HAP-1 (cell line): ENCODE measurements around the gene GFM1.
A peak's percentile ranks its signal among the peaks of the same experiment; 100 is the strongest.

Experiments
- DNase-seq, 2 experiments: peaks; one replicate each; pipeline ENCODE4 v3.0.0-alpha.2; 2016 to 2020; ENCODE audit warnings: low spot score in 2 of 2
- H3K27me3 ChIP-seq: fragments of 250-450 bp; sonication (Bioruptor Pico); 2 replicates; pipeline ENCODE4 v1.5.1; 2020; ENCODE audit warnings: low read depth, mild to moderate bottlenecking, moderate library complexity
- H3K36me3 ChIP-seq: fragments of 250-450 bp; sonication (Bioruptor Pico); replicated peaks from 2 replicates; pipeline ENCODE4 v1.5.1; 2020; ENCODE audit warnings: mild to moderate bottlenecking
- H3K4me1 ChIP-seq: fragments of 250-450 bp; sonication (Bioruptor Pico); 2 replicates; pipeline ENCODE4 v1.5.1; 2020; ENCODE audit warnings: mild to moderate bottlenecking
- H3K4me3 ChIP-seq: fragments of 250-450 bp; sonication (Bioruptor Pico); 2 replicates; pipeline ENCODE4 v1.5.1; 2020; ENCODE audit warnings: mild to moderate bottlenecking, moderate library complexity
- H3K9me3 ChIP-seq: fragments of 250-450 bp; sonication (Bioruptor Pico); 2 replicates; pipeline ENCODE4 v1.5.1; 2020; ENCODE audit warnings: mild to moderate bottlenecking, moderate library complexity
- in situ Hi-C: fragments of 300-500 bp; cut with MboI; formaldehyde crosslinking; loops from 3 replicates; pipeline ENCODE4 v1.14.3; 2020; ENCODE audit warnings: low sequenced_read_pairs, inconsistent platforms, mixed read lengths

Gene GFM1

DNA sequence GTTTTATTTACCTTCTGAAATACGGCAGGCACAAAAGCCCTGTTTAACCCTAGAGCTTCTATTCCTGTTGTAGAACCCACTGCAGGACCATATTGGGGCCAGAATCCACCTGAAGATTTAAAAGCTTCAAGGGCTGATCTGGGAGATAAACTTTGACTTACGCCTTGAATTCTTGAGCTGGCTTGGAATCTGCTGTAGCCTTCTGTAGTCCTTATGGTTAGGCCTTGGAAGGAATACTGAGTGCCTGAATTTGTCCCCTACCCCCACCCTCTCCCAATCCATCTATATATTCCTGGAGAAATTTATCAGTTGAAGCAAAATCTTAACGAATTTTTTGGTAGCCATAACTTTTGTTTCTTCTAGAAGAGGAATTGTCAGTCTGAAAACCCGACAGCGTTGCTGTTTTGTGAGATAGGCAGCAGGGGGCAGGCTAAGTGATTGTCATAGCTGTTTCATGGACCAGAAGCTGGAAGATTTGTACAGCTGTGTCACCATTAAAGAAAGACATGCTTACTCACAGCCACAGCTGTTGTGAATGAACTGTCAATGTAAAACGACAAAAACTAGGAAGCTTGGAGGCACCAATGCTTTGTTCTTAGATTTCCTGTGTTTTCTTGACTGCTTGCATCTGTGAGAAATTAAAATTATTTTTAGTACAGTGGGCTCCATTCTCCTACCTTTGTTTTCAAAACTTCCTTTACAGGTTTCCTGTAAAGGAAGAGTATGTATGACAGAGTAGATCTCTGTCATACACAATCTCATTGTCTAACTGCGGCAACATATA, 15.3 kb downstream of the GFM1 start:
- no peaks in the 10 kb centered on the region for H3K9me3 ChIP-seq
- H3K36me3 ChIP-seq, result peaks cover 68% of the 10 kb centered on the region
- in situ Hi-C loops, result no loop called here
- H3K4me3 ChIP-seq, result no peak overlapping the region
- H3K27me3 ChIP-seq, result no peaks in the 10 kb centered on the region
- DNase-seq, result peak; percentile 36 to 68
- no peaks in the 10 kb centered on the region for H3K4me1 ChIP-seq

DNA sequence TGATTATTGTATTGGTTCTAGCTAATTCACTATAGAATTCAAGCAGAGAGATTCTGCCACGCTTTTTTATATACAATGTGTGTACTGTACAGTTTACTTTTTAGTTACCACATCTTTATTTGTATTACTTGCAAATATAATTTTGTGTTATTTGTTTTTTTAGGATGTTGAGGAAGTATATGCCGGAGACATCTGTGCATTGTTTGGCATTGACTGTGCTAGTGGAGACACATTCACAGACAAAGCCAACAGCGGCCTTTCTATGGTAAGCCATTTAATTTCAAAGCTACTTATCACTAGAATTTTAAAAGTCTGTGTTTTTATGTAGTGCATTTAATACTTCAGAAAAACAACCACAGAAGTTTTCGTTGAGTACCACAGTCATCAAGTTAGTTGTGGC, 16.4 kb downstream of the GFM1 start:
- in situ Hi-C loops, result no loop called here
- Histone ChIP-seq H3K4me3 (no peak overlapping the region), H3K36me3 (peaks cover 71% of the 10 kb centered on the region), H3K4me1 (no peaks in the 10 kb centered on the region), H3K27me3 (no peaks in the 10 kb centered on the region), H3K9me3 (no peaks in the 10 kb centered on the region)
- DNase-seq, result no peak

DNA sequence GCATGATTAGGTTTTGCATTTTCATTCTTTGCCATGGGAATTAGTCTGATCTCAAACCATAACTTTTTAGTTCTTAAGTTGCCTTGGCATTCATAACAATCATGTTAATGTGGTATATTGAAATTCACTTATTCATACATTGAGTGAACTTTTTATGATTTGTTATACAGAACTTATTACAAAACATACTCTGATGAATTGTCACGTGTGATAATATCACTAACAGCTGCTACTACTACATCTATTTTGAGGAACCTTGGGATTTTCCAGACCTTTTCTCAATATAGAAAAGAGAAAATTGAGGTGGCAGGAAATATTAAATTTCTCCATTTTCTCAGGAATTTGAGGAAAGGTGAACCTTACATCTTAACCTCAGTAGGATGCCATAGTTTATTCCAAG, 18.9 kb downstream of the GFM1 start:
- in situ Hi-C loops, result no loop called here
- Histone ChIP-seq H3K27me3 (no peaks in the 10 kb centered on the region), H3K9me3 (no peaks in the 10 kb centered on the region), H3K36me3 (peaks cover 88% of the 10 kb centered on the region), H3K4me3 (no peak overlapping the region), H3K4me1 (no peaks in the 10 kb centered on the region)
- no peak for DNase-seq

DNA sequence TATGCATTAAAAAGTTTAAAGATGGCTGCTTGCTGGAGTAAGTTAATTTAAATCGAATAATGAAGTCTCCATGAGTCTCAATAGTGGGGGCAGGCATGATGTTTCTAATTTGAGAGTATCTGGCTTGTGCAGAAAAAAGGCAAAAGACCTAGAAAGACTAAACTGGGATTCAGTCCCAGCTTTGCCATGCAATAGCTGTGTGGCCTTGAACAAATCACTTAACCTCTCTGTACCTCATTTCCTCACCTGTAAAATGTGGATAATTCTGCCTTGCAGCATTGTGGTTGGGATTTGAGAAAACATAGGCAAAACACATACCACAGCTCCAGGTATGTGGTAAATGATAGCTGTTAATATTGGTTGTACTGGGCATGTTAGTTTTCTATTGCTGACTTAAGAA, 19.5 kb downstream of the GFM1 start:
- no peak for DNase-seq
- Histone ChIP-seq H3K36me3 (peaks cover 87% of the 10 kb centered on the region), H3K4me1 (peaks cover 2% of the 10 kb centered on the region; the same call in 1 of the 2 replicates), H3K27me3 (no peaks in the 10 kb centered on the region), H3K4me3 (no peak overlapping the region), H3K9me3 (no peaks in the 10 kb centered on the region)
- in situ Hi-C loops, result no loop called here

DNA sequence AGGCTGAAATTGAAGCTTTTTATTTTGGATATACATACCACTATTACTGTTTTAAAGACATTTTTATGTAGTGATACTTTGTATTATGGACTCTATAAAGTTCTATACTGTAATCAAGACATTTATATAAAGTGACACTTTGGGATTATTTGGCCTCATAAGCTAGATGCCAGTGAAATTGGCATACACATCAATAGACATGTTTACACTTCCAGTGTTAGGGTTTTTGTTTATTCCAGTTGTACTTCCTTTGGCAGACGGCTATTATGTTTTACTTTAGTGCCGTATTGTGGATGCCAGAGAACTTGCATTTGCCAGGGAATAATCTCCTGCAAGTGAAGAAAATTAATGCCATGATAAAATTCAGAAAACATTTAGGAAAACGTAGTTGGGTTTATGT, 22.1 kb downstream of the GFM1 start:
- Histone ChIP-seq H3K4me3 (no peak overlapping the region), H3K36me3 (peaks cover 72% of the 10 kb centered on the region), H3K27me3 (no peaks in the 10 kb centered on the region), H3K4me1 (peaks cover 7% of the 10 kb centered on the region), H3K9me3 (no peaks in the 10 kb centered on the region)
- DNase-seq, result no peak
- in situ Hi-C loops, result no loop called here

DNA sequence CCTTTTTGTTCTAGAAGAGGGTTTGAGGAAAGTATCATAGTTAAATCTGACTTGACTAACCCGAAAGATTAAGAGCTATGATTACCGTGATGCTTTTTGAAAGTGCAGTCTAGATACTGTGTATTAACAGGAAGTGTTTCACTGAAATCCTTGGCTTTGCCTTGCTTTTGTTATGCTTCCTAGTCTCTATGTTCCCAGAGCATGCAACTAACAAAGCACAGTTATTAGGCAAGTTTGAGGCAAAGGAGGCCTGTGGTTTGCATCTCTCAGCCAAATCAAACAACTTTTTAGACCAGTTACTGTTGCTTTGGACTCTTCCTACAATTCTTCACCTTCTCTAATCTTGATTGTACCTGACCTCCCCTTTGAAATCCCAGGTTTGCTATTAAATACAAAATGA, 24.2 kb downstream of the GFM1 start:
- no peaks in the 10 kb centered on the region for H3K27me3 ChIP-seq
- peak in 1 of 2 experiments; percentile 30 for DNase-seq
- no peaks in the 10 kb centered on the region for H3K9me3 ChIP-seq
- H3K4me3 ChIP-seq, result no peak overlapping the region
- in situ Hi-C loops, result no loop called here
- H3K36me3 ChIP-seq, result peaks cover 51% of the 10 kb centered on the region
- peaks cover 11% of the 10 kb centered on the region for H3K4me1 ChIP-seq

DNA sequence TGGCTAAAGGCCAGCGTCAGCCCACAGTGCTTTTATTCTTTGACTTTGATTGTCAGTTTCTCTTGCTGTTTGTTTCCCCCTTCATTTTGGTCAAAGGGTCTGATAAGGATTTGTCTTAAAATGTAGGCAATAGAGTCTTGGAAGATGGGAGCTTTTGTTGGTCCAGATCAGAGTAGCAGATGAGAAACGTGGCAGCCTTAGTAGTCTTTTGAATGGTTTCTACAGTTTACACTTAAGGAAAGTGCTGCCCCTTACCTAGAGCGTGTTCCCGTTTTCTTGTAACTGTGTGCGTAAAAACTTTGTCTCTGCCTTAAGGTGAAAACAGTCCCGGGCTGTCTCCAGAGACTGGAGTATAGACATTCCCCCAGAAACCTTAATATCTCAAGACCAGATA, 27.5 kb downstream of the GFM1 start:
- H3K36me3 ChIP-seq, result peaks cover 28% of the 10 kb centered on the region
- H3K9me3 ChIP-seq, result no peaks in the 10 kb centered on the region
- peak overlapping the region; percentile 43 for H3K4me3 ChIP-seq
- no peak for DNase-seq
- H3K4me1 ChIP-seq, result peaks cover 11% of the 10 kb centered on the region
- H3K27me3 ChIP-seq, result no peaks in the 10 kb centered on the region
- in situ Hi-C loops, result no loop called here

DNA sequence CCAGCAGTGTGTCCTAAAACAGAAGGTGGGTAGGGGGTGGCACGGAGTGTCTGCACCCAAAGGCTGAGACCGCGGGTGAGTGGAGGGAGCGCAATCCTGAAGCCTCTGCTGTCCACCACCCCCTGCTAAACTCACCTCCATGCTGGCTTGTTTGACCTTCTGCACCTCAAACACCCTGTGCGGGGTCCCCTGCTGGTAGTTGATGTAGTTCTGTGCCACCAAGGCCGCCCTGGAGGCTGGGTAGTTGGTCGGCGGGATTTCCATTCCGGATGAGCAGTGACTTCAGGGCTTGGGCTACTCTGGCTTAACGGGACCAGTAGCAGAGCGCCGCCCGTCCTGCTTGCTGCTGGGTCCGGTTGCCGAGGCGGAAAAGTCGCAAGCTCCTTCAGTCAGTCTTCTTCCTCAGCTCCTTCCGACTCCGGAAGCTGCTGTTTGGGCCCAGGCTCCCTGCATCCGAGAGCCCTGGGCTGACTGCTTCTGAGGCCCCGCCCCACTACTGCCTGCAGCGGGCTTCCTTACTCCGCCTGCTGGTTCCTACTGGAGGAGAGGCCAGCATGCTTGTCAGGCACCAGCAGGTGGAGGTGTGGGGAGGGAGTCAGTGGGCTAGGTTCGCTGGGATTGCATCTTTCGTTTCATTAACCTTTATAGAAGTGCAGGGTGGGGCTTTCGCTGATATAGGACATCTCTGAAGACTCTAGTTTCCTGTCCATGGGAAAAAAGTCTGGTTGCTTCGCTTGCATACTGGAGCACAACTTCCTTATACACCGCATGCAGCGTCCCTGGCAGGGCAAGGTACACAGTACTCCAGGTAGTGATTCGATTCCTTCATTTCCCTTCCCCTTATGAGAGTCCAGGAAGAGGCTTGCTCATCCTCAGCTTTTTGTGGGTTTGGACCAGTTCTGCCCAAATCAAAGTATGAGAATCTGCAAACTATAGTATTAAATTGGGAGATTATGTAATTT, 28.2 kb downstream of the GFM1 start, which contains the start of gene LXN:
Gene LXN (minus strand): TSS at position 434 of the 962 bp plus-strand sequence. CDS start 170 bp downstream, at position 264.
- DNase-seq, result peak; percentile 77 to 90
- Histone ChIP-seq H3K36me3 (peaks cover 23% of the 10 kb centered on the region), H3K4me1 (peaks cover 17% of the 10 kb centered on the region), H3K27me3 (no peaks in the 10 kb centered on the region), H3K9me3 (no peaks in the 10 kb centered on the region), H3K4me3 (peak within 1 kb of the TSS; percentile 43)
- in situ Hi-C loops, result no loop called here

DNA sequence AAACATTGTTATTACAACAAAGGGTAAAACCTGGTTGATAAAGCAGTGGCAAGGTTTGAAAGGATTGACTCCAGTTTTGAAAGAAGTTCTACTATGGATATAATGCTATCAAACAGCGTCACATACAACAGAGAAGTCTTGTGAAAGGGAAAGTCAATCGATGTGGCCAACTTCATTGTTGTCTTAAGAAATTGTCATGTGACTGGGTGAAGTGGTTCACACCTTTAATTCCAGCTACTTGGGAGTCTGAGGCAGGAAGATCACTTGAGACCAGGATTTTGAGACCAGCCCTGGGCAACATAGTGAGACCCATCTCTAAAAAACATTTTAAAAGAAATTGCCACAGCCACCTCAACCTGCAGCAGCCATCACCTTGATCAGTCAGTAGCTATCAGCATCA, 34.4 kb downstream of the GFM1 start:
- Histone ChIP-seq H3K9me3 (no peaks in the 10 kb centered on the region), H3K36me3 (no peaks in the 10 kb centered on the region), H3K4me3 (no peak overlapping the region), H3K4me1 (peaks cover 15% of the 10 kb centered on the region), H3K27me3 (no peaks in the 10 kb centered on the region)
- DNase-seq, result no peak
- in situ Hi-C loops, result no loop called here

DNA sequence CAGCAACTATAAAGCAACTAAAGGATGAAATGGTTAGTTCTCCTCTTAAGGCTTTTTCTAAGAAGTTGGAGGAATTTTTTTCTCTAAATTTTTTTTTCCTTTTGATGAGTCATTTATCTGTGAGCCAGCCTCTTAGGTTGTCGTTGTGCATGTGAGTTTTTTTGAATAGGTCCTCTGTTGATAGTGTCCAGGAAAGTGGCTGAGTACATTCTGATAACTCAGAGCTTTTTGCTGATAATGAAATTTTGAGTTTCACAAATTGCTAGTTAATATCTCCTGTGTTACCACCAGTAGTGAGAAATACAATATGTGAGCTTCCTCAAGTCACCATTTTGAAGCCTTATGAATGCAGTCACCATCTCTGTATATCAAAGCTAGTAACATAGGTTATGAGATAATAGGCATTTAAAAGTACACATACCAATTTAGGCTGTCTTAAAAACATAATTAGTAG, 35.2 kb downstream of the GFM1 start:
- peaks cover 15% of the 10 kb centered on the region for H3K4me1 ChIP-seq
- in situ Hi-C loops, result no loop called here
- DNase-seq, result no peak

DNA sequence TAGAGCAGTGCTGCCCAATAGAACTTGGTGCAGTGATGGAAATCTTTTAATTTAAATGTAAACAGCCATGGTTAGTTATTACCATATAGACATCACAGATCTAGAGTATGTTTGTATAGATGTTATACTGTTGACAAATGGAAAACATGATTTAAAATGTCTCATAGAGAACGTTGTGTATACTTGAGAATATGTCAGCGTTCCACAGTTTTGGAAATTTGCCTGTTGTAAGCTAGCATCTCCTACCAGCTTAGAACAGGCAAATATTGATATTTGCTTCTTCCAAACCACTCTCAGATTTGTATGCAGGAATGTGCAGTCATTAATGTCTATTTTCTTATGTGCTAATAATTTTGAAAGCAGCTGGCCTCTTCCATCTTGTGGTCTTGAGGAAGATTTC, 36.5 kb downstream of the GFM1 start:
- H3K27me3 ChIP-seq, result no peaks in the 10 kb centered on the region
- no peak for DNase-seq
- no peak overlapping the region for H3K4me3 ChIP-seq
- H3K36me3 ChIP-seq, result 0 out of 2 replicates have a peak, but pooled peaks cover 2% of the 10 kb centered on the region
- peaks cover 15% of the 10 kb centered on the region for H3K4me1 ChIP-seq
- in situ Hi-C loops, result no loop called here
- H3K9me3 ChIP-seq, result no peaks in the 10 kb centered on the region

More for the DNA sequence above, 35.2 kb downstream of the GFM1 start:
- Histone ChIP-seq H3K9me3 (no peaks in the 10 kb centered on the region), H3K27me3 (no peaks in the 10 kb centered on the region), H3K36me3 (no peaks in the 10 kb centered on the region), H3K4me3 (no peak overlapping the region)

DNA sequence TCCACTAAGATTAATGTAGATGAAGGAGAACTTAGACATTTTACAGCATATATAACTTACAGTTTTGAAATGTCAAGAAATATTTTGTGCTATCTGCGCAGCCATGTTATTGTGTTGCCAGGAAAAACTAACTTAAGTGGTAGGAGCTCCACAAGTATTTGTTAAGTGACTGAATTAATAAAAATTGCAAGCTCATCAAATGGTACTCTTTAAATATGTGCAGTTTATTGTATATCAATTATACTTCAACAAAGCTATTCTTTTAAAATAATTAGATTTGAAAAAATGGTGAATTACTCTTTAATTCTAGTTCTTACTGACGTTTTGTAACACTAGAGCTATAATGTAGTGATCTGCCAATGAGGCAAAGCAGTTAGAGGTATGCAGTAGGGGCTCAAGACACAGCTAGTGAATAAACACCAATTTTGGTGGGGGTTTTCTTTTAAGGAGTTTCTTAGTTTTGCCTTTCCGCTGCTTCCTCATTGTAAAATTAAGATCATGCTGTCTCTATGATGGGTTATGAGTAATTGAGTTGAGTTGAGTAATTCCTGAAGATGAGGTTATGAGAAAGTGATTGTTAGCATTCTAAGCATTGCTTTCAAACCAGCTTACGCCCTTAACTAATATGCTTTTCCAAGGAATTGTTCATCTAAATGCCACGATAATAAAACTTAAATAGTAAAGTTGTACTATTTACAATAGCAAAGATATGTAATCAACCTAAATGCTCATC, 39.1 kb downstream of the GFM1 start:
- DNase-seq, result no peak
- no peak overlapping the region for H3K4me3 ChIP-seq
- H3K36me3 ChIP-seq, result peaks cover 2% of the 10 kb centered on the region; the same call in 1 of the 2 replicates
- no peaks in the 10 kb centered on the region for H3K27me3 ChIP-seq
- H3K9me3 ChIP-seq, result no peaks in the 10 kb centered on the region
- in situ Hi-C loops, result no loop called here
- H3K4me1 ChIP-seq, result peaks cover 1% of the 10 kb centered on the region

DNA sequence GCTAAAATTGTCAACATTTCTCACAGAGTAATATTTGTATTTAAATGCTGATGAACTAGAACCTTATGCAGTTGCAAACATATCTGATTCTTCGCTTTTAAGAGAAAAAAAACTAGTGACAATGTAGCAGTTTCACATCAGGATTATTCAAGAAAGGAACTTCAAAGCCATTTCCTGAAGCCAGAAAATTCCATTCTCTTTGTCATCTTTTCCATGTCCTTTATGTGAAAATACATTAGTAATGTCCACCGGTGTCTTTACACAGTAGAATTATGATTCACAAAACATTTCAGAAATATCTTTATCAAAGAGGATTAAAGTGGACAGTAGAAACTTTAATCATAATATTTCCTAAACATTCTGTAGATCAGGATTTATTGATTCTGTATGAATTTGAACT, 40.8 kb downstream of the GFM1 start:
- H3K4me3 ChIP-seq, result no peak overlapping the region
- no peaks in the 10 kb centered on the region for H3K9me3 ChIP-seq
- H3K27me3 ChIP-seq, result no peaks in the 10 kb centered on the region
- H3K4me1 ChIP-seq, result no peaks in the 10 kb centered on the region
- H3K36me3 ChIP-seq, result peaks cover 2% of the 10 kb centered on the region; the same call in 1 of the 2 replicates
- DNase-seq, result no peak
- in situ Hi-C loops, result no loop called here
